Mesenchymal stem cell (in vitro differentiated cells and primary cell): ENCODE results near the gene ADISSP.

Experiments used
- DNase-seq: peaks from one replicate; pipeline ENCODE4 v3.0.0-alpha.2; 2013
- H2AFZ ChIP-seq: one replicate; pipeline ENCODE4 v1.6.1; 2013; ENCODE audit warnings: low read depth, mild to moderate bottlenecking, control low read depth, inconsistent platforms, low read length, moderate library complexity
- H2AK5ac ChIP-seq: 2 replicates; pipeline ENCODE4 v1.6.1; 2013; ENCODE audit warnings: low read length, moderate library complexity, mild to moderate bottlenecking, inconsistent platforms; ENCODE audit not compliant: severe bottlenecking
- H2BK120ac ChIP-seq: one replicate; pipeline ENCODE4 v1.6.1; 2013; ENCODE audit warnings: low read depth, mild to moderate bottlenecking, inconsistent platforms, low read length, moderate library complexity
- H2BK12ac ChIP-seq, 2 experiments: one replicate each; pipeline ENCODE4 v1.6.1; 2013; ENCODE audit warnings: inconsistent platforms in 2 of 2, low read length in 2 of 2, mild to moderate bottlenecking in 2 of 2, moderate library complexity in 2 of 2, control low read depth in 1 of 2
- H2BK15ac ChIP-seq: one replicate; pipeline ENCODE4 v1.6.1; 2013; ENCODE audit warnings: mild to moderate bottlenecking, low read depth, inconsistent platforms; ENCODE audit not compliant: poor library complexity, severe bottlenecking
- H2BK5ac ChIP-seq: 2 replicates; pipeline ENCODE4 v1.6.1; 2013; ENCODE audit warnings: low read depth, mild to moderate bottlenecking, low read length, control low read depth, inconsistent platforms; ENCODE audit not compliant: poor library complexity, severe bottlenecking
- H3K14ac ChIP-seq, 2 experiments: one replicate each; pipeline ENCODE4 v1.6.1; 2013; ENCODE audit warnings: inconsistent platforms in 2 of 2, low read length in 2 of 2, control low read depth in 1 of 2, mild to moderate bottlenecking in 1 of 2, moderate library complexity in 1 of 2
- H3K18ac ChIP-seq, 2 experiments: one replicate each; pipeline ENCODE4 v1.6.1; 2013; ENCODE audit warnings: inconsistent platforms in 2 of 2, low read length in 2 of 2, control low read depth in 1 of 2, low read depth in 1 of 2, mild to moderate bottlenecking in 1 of 2
- H3K23ac ChIP-seq, 2 experiments: one replicate each; pipeline ENCODE4 v1.6.1; 2013; ENCODE audit warnings: inconsistent platforms in 2 of 2, low read length in 2 of 2, mild to moderate bottlenecking in 2 of 2, moderate library complexity in 2 of 2, control low read depth in 1 of 2
- H3K27ac ChIP-seq: 2 replicates; pipeline ENCODE4 v1.5.1; 2013; ENCODE audit warnings: mild to moderate bottlenecking, moderate library complexity, low read length, control low read depth, inconsistent platforms; ENCODE audit not compliant: poor library complexity, severe bottlenecking
- H3K27me3 ChIP-seq, 2 experiments: 2 replicates each; pipeline versions ENCODE4 v1.6.1 to v1.7.0; 2013; ENCODE audit warnings: low read length in 2 of 2, mild to moderate bottlenecking in 2 of 2, moderate library complexity in 2 of 2, control low read depth in 1 of 2, inconsistent platforms in 1 of 2; ENCODE audit not compliant: control insufficient read depth in 1 of 2, insufficient read depth in 1 of 2
- H3K36me3 ChIP-seq, 2 experiments: 2 replicates each; pipeline versions ENCODE4 v1.6.1 to v1.7.0; 2013; ENCODE audit warnings: low read length in 2 of 2, control low read depth in 1 of 2, inconsistent platforms in 1 of 2, low read depth in 1 of 2, mild to moderate bottlenecking in 1 of 2; ENCODE audit not compliant: insufficient read depth in 2 of 2, control insufficient read depth in 1 of 2
- H3K4ac ChIP-seq, 2 experiments: one replicate each; pipeline ENCODE4 v1.6.1; 2013; ENCODE audit warnings: inconsistent platforms in 2 of 2, low read length in 2 of 2, mild to moderate bottlenecking in 2 of 2, moderate library complexity in 2 of 2, control low read depth in 1 of 2, low read depth in 1 of 2
- H3K4me1 ChIP-seq: 2 replicates; pipeline ENCODE4 v1.6.1; 2013; ENCODE audit warnings: low read depth, low read length, control low read depth; ENCODE audit not compliant: control insufficient read depth, insufficient read depth
- H3K4me2 ChIP-seq: 2 replicates; pipeline ENCODE4 v1.6.1; 2013; ENCODE audit warnings: low read length, mild to moderate bottlenecking, inconsistent platforms; ENCODE audit not compliant: poor library complexity, severe bottlenecking
- H3K4me3 ChIP-seq, 2 experiments: 2 replicates each; pipeline versions ENCODE4 v1.5.1 to v1.7.0; 2013; ENCODE audit warnings: low read length in 2 of 2, mild to moderate bottlenecking in 2 of 2, control low read depth in 1 of 2, low read depth in 1 of 2; ENCODE audit not compliant: insufficient read depth in 1 of 2
- H3K79me1 ChIP-seq: replicated peaks from 2 replicates; pipeline ENCODE4 v1.6.1; 2013; ENCODE audit warnings: mild to moderate bottlenecking, control low read depth, low read length, inconsistent platforms; ENCODE audit not compliant: poor library complexity, severe bottlenecking
- H3K9ac ChIP-seq: 2 replicates; pipeline ENCODE4 v1.7.0; 2013; ENCODE audit warnings: mild to moderate bottlenecking, low read length, moderate library complexity
- H3K9me3 ChIP-seq: 2 replicates; pipeline ENCODE4 v1.7.0; 2013; ENCODE audit warnings: mild to moderate bottlenecking, low read length; ENCODE audit not compliant: control insufficient read depth
- H4K8ac ChIP-seq: one replicate; pipeline ENCODE4 v1.6.1; 2013; ENCODE audit warnings: inconsistent platforms, mild to moderate bottlenecking, low read length, moderate library complexity
- H4K91ac ChIP-seq: one replicate; pipeline ENCODE4 v1.6.1; 2013; ENCODE audit warnings: mild to moderate bottlenecking, low read length, inconsistent platforms
- WGBS: methylation state at CpG from one replicate; pipeline ENCODE4 v1.1.7; 2013; ENCODE audit warnings: mixed read lengths; 5-methylcytosine and 5-hydroxymethylcytosine counted together

Gene ADISSP

GRCh38 chr20:3711484-3711941 lies 56.0 kb downstream of the ADISSP start:
- WGBS, result 84% methylated on average over 4 of the region's 4 CpGs

GRCh38 chr20:3710703-3711483 lies 56.7 kb downstream of the ADISSP start:
- Histone ChIP-seq H3K27me3 (peaks cover under 1 to 9% of the 10 kb centered on the region in 2 experiments), H3K79me1 (no peaks in the 10 kb centered on the region), H3K14ac (no peak overlapping the region), H4K91ac (no peak overlapping the region), H2AK5ac (no peak overlapping the region), H3K4me2 (no peak overlapping the region), H2BK12ac (no peak overlapping the region), H2AFZ (no peak overlapping the region), H3K23ac (no peak overlapping the region), H3K4me3 (no peak overlapping the region), H3K4me1 (peaks cover 8% of the 10 kb centered on the region), H3K4ac (no peak overlapping the region), H3K27ac (no peak overlapping the region), H2BK120ac (no peak overlapping the region), H3K9ac (peak overlapping the region; percentile 53), H2BK5ac (no peak overlapping the region), H3K36me3 (no peaks in the 10 kb centered on the region), H4K8ac (no peak overlapping the region), H3K9me3 (no peaks in the 10 kb centered on the region), H3K18ac (no peak overlapping the region), H2BK15ac (no peak overlapping the region)
- peak; percentile 60 for DNase-seq
- WGBS, result 27% methylated on average over 17 of the region's 18 CpGs

More at GRCh38 chr20:3711484-3711941, 56.0 kb downstream of the ADISSP start:
- H4K8ac ChIP-seq, result no peak overlapping the region
- H2AFZ ChIP-seq, result no peak overlapping the region
- H3K4me2 ChIP-seq, result no peak overlapping the region
- no peak overlapping the region for H3K4me3 ChIP-seq
- H3K23ac ChIP-seq, result no peak overlapping the region
- H4K91ac ChIP-seq, result no peak overlapping the region
- H2BK120ac ChIP-seq, result no peak overlapping the region
- no peaks in the 10 kb centered on the region for H3K36me3 ChIP-seq
- H3K4ac ChIP-seq, result no peak overlapping the region
- no peak overlapping the region for H2BK15ac ChIP-seq
- no peak overlapping the region for H2BK12ac ChIP-seq
- no peaks in the 10 kb centered on the region for H3K9me3 ChIP-seq
- peak overlapping the region; percentile 53 for H3K9ac ChIP-seq
- no peak overlapping the region for H2AK5ac ChIP-seq
- H2BK5ac ChIP-seq, result no peak overlapping the region
- peaks cover 8% of the 10 kb centered on the region for H3K4me1 ChIP-seq
- no peak overlapping the region for H3K14ac ChIP-seq
- H3K18ac ChIP-seq, result no peak overlapping the region
- no peaks in the 10 kb centered on the region for H3K79me1 ChIP-seq
- peaks cover 0 to 9% of the 10 kb centered on the region in 2 experiments for H3K27me3 ChIP-seq
- H3K27ac ChIP-seq, result no peak overlapping the region
- no peak for DNase-seq

- H2AFZ ChIP-seq, result no peak overlapping the region
- no peak overlapping the region for H2BK120ac ChIP-seq
- no peaks in the 10 kb centered on the region for H3K9me3 ChIP-seq
- no peak overlapping the region for H2AK5ac ChIP-seq
- no peak overlapping the region for H3K23ac ChIP-seq
- no peak overlapping the region for H3K4me3 ChIP-seq
- no peak overlapping the region for H3K4me2 ChIP-seq
- 78% methylated on average over 6 of the region's 6 CpGs for WGBS
- peaks cover 4 to 9% of the 10 kb centered on the region in 2 experiments for H3K27me3 ChIP-seq
- DNase-seq, result no peak
- H4K8ac ChIP-seq, result no peak overlapping the region
- H4K91ac ChIP-seq, result no peak overlapping the region
- no peaks in the 10 kb centered on the region for H3K79me1 ChIP-seq
- H3K9ac ChIP-seq, result no peak overlapping the region
- H3K4ac ChIP-seq, result no peak overlapping the region
- no peak overlapping the region for H3K27ac ChIP-seq
- peaks cover 8% of the 10 kb centered on the region for H3K4me1 ChIP-seq
- H2BK15ac ChIP-seq, result no peak overlapping the region
- H2BK12ac ChIP-seq, result no peak overlapping the region
- H2BK5ac ChIP-seq, result no peak overlapping the region
- no peak overlapping the region for H3K14ac ChIP-seq
- H3K18ac ChIP-seq, result no peak overlapping the region
- no peaks in the 10 kb centered on the region for H3K36me3 ChIP-seq
These were observed 57.5 kb downstream of the ADISSP start for GRCh38 chr20:3710011-3710466.

GRCh38 chr20:3707508-3707899 lies 60.0 kb downstream of the ADISSP start:
- Histone ChIP-seq H3K23ac (no peak overlapping the region), H2BK120ac (no peak overlapping the region), H3K18ac (no peak overlapping the region), H4K8ac (no peak overlapping the region), H3K4me2 (no peak overlapping the region), H3K79me1 (no peaks in the 10 kb centered on the region), H3K27me3 (peaks cover 14 to 19% of the 10 kb centered on the region in 2 experiments), H3K27ac (no peak overlapping the region), H2BK12ac (no peak overlapping the region), H3K9me3 (no peaks in the 10 kb centered on the region), H3K4me1 (peaks cover 8% of the 10 kb centered on the region), H3K9ac (no peak overlapping the region), H2BK5ac (no peak overlapping the region), H2AK5ac (no peak overlapping the region), H3K4me3 (no peak overlapping the region), H2AFZ (no peak overlapping the region), H3K36me3 (no peaks in the 10 kb centered on the region), H3K14ac (no peak overlapping the region), H2BK15ac (no peak overlapping the region), H3K4ac (no peak overlapping the region), H4K91ac (no peak overlapping the region)
- no peak for DNase-seq
- 82% methylated on average over 3 of the region's 3 CpGs for WGBS
